Testis (tissue), 2 donors: ENCODE results near the gene ZNF81.

Experiments
- CTCF ChIP-seq, 3 experiments: fragments of 450-650 bp in 2 of 3; fragments of 200-600 bp in 1 of 3; sonication (generic) in 1 of 3; IDR thresholded peaks; one replicate each; pipeline ENCODE4 v1.5.1; 2016 to 2019; ENCODE audit warnings: antibody characterized with exemption in 3 of 3, mild to moderate bottlenecking in 2 of 3, moderate library complexity in 1 of 3
- POLR2A ChIP-seq: fragments of 450-650 bp; IDR thresholded peaks from one replicate; pipeline ENCODE4 v1.6.1; 2017; ENCODE audit warnings: antibody characterized with exemption, mild to moderate bottlenecking, moderate library complexity

GRCh38 chrX:47900833-47901232 lies 64.1 kb downstream of the ZNF81 start:
- TF ChIP-seq CTCF (IDR thresholded peaks at IDR 0.05) (no peak), POLR2A (no peak)
